Suprapubic skin (tissue), 4 donors: ENCODE results near the gene ST3GAL6.

ENCODE experiments used
- EP300 ChIP-seq: sonication (generic); formaldehyde crosslinking; IDR thresholded peaks from one replicate; pipeline ENCODE4 v1.6.1; 2017; ENCODE audit warnings: antibody characterized with exemption
- POLR2A ChIP-seq, 2 donors: fragments of 450-650 bp; IDR thresholded peaks; one replicate each; pipeline ENCODE4 v1.6.1; 2017; ENCODE audit warnings: antibody characterized with exemption in 2 of 2, mild to moderate bottlenecking in 2 of 2, moderate library complexity in 2 of 2
- POLR2AphosphoS5 ChIP-seq, 3 donors: sonication (generic); formaldehyde crosslinking; IDR thresholded peaks; one replicate each; pipeline ENCODE4 v1.6.1; 2017; ENCODE audit warnings: antibody characterized with exemption in 3 of 3
- TF ChIP-seq, protein P1 (sequence below), 2 donors: fragments of 200-600 bp in 1 of 2; fragments of 450-650 bp in 1 of 2; sonication (generic) in 1 of 2; IDR thresholded peaks; one replicate each; pipeline ENCODE4 v1.5.1; 2016 to 2019; ENCODE audit warnings: antibody characterized with exemption in 2 of 2, mild to moderate bottlenecking in 1 of 2, moderate library complexity in 1 of 2

DNA sequence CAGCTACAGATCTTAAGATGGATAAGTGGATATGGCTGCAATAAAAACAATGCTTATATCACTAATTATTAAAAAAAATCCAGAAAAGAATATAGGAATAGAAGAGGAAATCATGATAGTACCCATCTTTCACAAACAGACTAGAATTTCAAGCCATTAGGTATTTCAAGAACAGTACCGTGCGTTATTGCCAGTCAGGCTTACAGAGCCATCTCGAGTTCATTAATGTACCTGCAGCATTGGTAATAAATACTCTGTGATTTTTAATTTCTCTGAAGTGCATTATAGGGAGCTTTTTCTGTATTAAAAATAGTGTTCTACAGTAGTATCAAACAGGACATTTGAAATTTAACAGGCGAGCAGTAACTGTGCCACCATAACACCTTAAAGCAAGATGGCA lies 35.7 kb downstream of the ST3GAL6 start:
- TF ChIP-seq, protein P1, sequence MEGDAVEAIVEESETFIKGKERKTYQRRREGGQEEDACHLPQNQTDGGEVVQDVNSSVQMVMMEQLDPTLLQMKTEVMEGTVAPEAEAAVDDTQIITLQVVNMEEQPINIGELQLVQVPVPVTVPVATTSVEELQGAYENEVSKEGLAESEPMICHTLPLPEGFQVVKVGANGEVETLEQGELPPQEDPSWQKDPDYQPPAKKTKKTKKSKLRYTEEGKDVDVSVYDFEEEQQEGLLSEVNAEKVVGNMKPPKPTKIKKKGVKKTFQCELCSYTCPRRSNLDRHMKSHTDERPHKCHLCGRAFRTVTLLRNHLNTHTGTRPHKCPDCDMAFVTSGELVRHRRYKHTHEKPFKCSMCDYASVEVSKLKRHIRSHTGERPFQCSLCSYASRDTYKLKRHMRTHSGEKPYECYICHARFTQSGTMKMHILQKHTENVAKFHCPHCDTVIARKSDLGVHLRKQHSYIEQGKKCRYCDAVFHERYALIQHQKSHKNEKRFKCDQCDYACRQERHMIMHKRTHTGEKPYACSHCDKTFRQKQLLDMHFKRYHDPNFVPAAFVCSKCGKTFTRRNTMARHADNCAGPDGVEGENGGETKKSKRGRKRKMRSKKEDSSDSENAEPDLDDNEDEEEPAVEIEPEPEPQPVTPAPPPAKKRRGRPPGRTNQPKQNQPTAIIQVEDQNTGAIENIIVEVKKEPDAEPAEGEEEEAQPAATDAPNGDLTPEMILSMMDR (IDR thresholded peaks at IDR 0.05): no peak
- no peak for TF ChIP-seq POLR2A (IDR thresholded peaks at IDR 0.05)
- TF ChIP-seq EP300: no peak
- no peak for TF ChIP-seq POLR2AphosphoS5 (IDR thresholded peaks at IDR 0.05)
